HepG2 (cell line): ENCODE measurements around the gene GPS2. TPM values are rescaled to one million over a fixed set of nuclear protein-coding genes. Genes with fewer than 3 reads are reported as not detected.
A peak's percentile ranks its signal among the peaks of the same experiment; 100 is the strongest.

Source experiments
- ARNTL ChIP-seq: sonication (generic); formaldehyde crosslinking; IDR thresholded peaks from 2 replicates; pipeline ENCODE4 v1.4.0; 2020; ENCODE audit warnings: mild to moderate bottlenecking, missing genetic modification reagents
- CHD2 ChIP-seq: IDR thresholded peaks from 2 replicates; pipeline ENCODE4 v1.6.1; 2011; ENCODE audit warnings: low read depth, low read length, improper control_type of control experiment
- DNMT1 ChIP-seq: sonication (generic); formaldehyde crosslinking; IDR thresholded peaks from 2 replicates; pipeline ENCODE4 v1.5.1; 2020; ENCODE audit warnings: mild to moderate bottlenecking, missing genetic modification reagents
- FOXO4 ChIP-seq: sonication (generic); formaldehyde crosslinking; conservative IDR thresholded peaks from 2 replicates; pipeline ENCODE4 v1.8.1; 2023; ENCODE audit warnings: missing genetic modification reagents
- GATAD1 ChIP-seq: IDR thresholded peaks from 2 replicates; pipeline ENCODE4 v1.6.1; 2016; ENCODE audit warnings: missing genetic modification reagents, missing compliant biosample characterization
- MIER2 ChIP-seq: IDR thresholded peaks from 2 replicates; pipeline ENCODE4 v1.6.1; 2016; ENCODE audit warnings: missing biosample characterization, missing genetic modification reagents
- NFYB ChIP-seq: sonication (generic); formaldehyde crosslinking; IDR thresholded peaks from 2 replicates; pipeline ENCODE4 v1.4.0; 2020; ENCODE audit warnings: missing genetic modification reagents
- PLRG1 ChIP-seq: fragments of 450-650 bp; conservative IDR thresholded peaks from 2 replicates; pipeline ENCODE4 v1.6.1; 2016
- TAF15 ChIP-seq: fragments of 200-400 bp; formaldehyde crosslinking; IDR thresholded peaks from one replicate; pipeline ENCODE4 v1.6.1; 2018; ENCODE audit warnings: mild to moderate bottlenecking, low read depth, low read length; ENCODE audit not compliant: poor library complexity, severe bottlenecking
- TEF ChIP-seq: sonication (generic); formaldehyde crosslinking; IDR thresholded peaks from 2 replicates; pipeline ENCODE4 v1.5.0; 2020; ENCODE audit warnings: missing genetic modification reagents
- U2AF1 ChIP-seq: fragments of 200-400 bp; formaldehyde crosslinking; optimal IDR thresholded peaks from 2 replicates; pipeline ENCODE3; 2017; ENCODE audit warnings: mild to moderate bottlenecking, low read depth, low read length
- ZBTB44 ChIP-seq: sonication (generic); formaldehyde crosslinking; IDR thresholded peaks from 2 replicates; pipeline ENCODE4 v1.4.0; 2020; ENCODE audit warnings: missing genetic modification reagents
- ZNF263 ChIP-seq: sonication (generic); formaldehyde crosslinking; IDR thresholded peaks from 2 replicates; pipeline ENCODE4 v1.4.0; 2020; ENCODE audit warnings: missing genetic modification reagents
- ZNF530 ChIP-seq: sonication (generic); formaldehyde crosslinking; IDR thresholded peaks from 2 replicates; pipeline ENCODE4 v1.5.0; 2020; ENCODE audit warnings: low read depth, mild to moderate bottlenecking, missing genetic modification reagents
- ZNF567 ChIP-seq: sonication (generic); formaldehyde crosslinking; IDR thresholded peaks from 2 replicates; pipeline ENCODE4 v1.8.1; 2023; ENCODE audit warnings: mild to moderate bottlenecking, missing genetic modification reagents, borderline replicate concordance
- ZNF652 ChIP-seq: IDR thresholded peaks from 2 replicates; pipeline ENCODE4 v1.6.1; 2016; ENCODE audit warnings: low read depth, borderline replicate concordance
- ZNF713 ChIP-seq: sonication (generic); formaldehyde crosslinking; IDR thresholded peaks from 2 replicates; pipeline ENCODE4 v1.4.0; 2020; ENCODE audit warnings: mild to moderate bottlenecking, missing genetic modification reagents
- ZNF75D ChIP-seq: sonication (generic); formaldehyde crosslinking; IDR thresholded peaks from 2 replicates; pipeline ENCODE4 v1.8.1; 2023; ENCODE audit warnings: missing genetic modification reagents, mild to moderate bottlenecking, borderline replicate concordance
- ZSCAN20 ChIP-seq: sonication (generic); formaldehyde crosslinking; IDR thresholded peaks from 2 replicates; pipeline ENCODE4 v1.4.0; 2020; ENCODE audit warnings: missing genetic modification reagents, mild to moderate bottlenecking, borderline replicate concordance
- polyA plus RNA-seq, 8 experiments: library from polyadenylated mRNA; depleted of rRNA in 3 of 8; stranded (reverse) in 7 of 8; unstranded in 1 of 8; fragments of >200 nt; fragmentation: Illumina TruSeq in 4 of 8; extraction: Trizol in 4 of 8; gene quantifications; 2 replicates each; pipeline versions ENCODE4 v1.2.1 to v1.2.3, GENCODE V29; 2011 to 2016; ENCODE audit warnings: low read depth in 4 of 8, missing spikeins in 1 of 8, mixed read lengths in 1 of 8; ENCODE audit not compliant: insufficient read depth in 1 of 8
- total RNA-seq, 5 experiments: library from RNA; depleted of rRNA; stranded (reverse); fragments of >200 nt; fragmentation: Illumina TruSeq; extraction: Trizol; gene quantifications; 2 replicates each; pipeline ENCODE4 v1.2.3, GENCODE V29; 2016; ENCODE audit warnings: low read depth in 1 of 5
- TF ChIP-seq, protein P1 (sequence below): sonication (generic); formaldehyde crosslinking; IDR thresholded peaks from 2 replicates; pipeline ENCODE4 v1.5.0; 2020; ENCODE audit warnings: mild to moderate bottlenecking, missing genetic modification reagents, borderline replicate concordance
- TF ChIP-seq, protein P2 (sequence below): sonication (generic); formaldehyde crosslinking; IDR thresholded peaks from 2 replicates; pipeline ENCODE4 v1.8.1; 2023; ENCODE audit warnings: mild to moderate bottlenecking, missing genetic modification reagents

GPS2 gene
- total and polyA plus RNA-seq, 2 of the 13 experiments (the other 11 are each of a cell fraction or from before 2014, with no cell fraction given), result 58.0 to 59.4 TPM

DNA sequence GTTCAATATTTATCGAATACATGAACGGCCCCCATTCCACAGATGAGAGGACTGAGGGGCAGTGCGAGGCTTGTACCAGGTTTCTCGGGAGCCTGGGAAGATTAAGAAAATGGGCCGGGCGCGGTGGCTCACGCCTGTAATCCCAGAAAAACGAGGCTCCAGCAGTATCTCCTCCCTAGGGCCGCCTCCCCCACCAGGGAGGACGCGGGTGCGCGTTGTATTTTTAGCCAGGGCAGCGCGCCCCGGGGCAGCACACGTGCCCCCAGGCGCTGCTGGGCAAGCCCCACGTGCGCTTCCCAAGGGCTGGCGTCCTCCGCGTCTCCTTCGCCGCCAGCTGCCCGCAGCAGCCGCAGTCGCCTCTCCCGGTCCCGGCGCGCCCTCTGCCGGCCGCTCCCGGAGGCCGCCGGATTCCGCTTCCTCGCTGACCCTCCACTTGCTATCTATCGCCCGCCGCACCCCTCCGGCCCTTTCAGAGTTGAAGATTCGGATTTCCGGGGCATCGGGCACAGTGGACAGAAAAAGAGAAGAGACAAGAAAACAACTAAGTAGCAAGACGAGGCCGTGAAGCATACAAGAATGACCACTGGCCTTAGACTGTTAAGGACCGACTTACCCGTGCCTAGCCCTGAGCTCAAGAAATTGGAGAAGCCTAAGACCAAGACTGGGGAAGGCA is 18.8 kb downstream of the GPS2 start (continued):
- TF ChIP-seq NFYB (CRISPR knock-in tag) (no peak), DNMT1 (peak; percentile 61; the same call in 1 of the 2 replicates), ZSCAN20 (CRISPR knock-in tag) (no peak), CHD2 (no peak), GATAD1 (CRISPR knock-in tag) (0 out of 2 replicates have a peak, but pooled peaks have one; percentile 29), ZNF567 (CRISPR knock-in tag) (no peak), ZNF713 (CRISPR knock-in tag) (no peak), U2AF1 (no peak), TAF15 (no peak), PLRG1 (no peak), ZNF263 (CRISPR knock-in tag) (peak; percentile 60), TEF (no peak), ARNTL (CRISPR knock-in tag) (peak; percentile 86), MIER2 (CRISPR knock-in tag) (no peak), ZBTB44 (0 out of 2 replicates have a peak, but pooled peaks have one; percentile 31), ZNF530 (no peak), ZNF75D (no peak), FOXO4 (CRISPR knock-in tag) (no peak), ZNF652 (no peak)
- TF ChIP-seq, protein P1, sequence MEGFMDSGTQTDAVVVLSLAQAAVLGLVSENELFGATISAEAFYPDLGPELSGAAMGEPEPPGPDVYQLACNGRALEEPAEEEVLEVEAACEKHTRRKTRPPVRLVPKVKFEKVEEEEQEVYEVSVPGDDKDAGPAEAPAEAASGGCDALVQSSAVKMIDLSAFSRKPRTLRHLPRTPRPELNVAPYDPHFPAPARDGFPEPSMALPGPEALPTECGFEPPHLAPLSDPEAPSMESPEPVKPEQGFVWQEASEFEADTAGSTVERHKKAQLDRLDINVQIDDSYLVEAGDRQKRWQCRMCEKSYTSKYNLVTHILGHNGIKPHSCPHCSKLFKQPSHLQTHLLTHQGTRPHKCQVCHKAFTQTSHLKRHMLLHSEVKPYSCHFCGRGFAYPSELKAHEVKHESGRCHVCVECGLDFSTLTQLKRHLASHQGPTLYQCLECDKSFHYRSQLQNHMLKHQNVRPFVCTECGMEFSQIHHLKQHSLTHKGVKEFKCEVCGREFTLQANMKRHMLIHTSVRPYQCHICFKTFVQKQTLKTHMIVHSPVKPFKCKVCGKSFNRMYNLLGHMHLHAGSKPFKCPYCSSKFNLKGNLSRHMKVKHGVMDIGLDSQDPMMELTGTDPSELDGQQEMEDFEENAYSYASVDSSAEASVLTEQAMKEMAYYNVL, result peak; percentile 24; the same call in 1 of the 2 replicates
- TF ChIP-seq, protein P2, sequence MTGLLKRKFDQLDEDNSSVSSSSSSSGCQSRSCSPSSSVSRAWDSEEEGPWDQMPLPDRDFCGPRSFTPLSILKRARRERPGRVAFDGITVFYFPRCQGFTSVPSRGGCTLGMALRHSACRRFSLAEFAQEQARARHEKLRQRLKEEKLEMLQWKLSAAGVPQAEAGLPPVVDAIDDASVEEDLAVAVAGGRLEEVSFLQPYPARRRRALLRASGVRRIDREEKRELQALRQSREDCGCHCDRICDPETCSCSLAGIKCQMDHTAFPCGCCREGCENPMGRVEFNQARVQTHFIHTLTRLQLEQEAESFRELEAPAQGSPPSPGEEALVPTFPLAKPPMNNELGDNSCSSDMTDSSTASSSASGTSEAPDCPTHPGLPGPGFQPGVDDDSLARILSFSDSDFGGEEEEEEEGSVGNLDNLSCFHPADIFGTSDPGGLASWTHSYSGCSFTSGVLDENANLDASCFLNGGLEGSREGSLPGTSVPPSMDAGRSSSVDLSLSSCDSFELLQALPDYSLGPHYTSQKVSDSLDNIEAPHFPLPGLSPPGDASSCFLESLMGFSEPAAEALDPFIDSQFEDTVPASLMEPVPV (CRISPR knock-in tag), result peak; percentile 48; the same call in 1 of the 2 replicates
